Iris pigment epithelial cell (primary cell): ENCODE results near the gene SELENOI.

Experiments used
- DNase-seq: peaks from one replicate; pipeline ENCODE4 v3.0.0-alpha.2; 2011; ENCODE audit warnings: low read depth

Gene SELENOI

DNA sequence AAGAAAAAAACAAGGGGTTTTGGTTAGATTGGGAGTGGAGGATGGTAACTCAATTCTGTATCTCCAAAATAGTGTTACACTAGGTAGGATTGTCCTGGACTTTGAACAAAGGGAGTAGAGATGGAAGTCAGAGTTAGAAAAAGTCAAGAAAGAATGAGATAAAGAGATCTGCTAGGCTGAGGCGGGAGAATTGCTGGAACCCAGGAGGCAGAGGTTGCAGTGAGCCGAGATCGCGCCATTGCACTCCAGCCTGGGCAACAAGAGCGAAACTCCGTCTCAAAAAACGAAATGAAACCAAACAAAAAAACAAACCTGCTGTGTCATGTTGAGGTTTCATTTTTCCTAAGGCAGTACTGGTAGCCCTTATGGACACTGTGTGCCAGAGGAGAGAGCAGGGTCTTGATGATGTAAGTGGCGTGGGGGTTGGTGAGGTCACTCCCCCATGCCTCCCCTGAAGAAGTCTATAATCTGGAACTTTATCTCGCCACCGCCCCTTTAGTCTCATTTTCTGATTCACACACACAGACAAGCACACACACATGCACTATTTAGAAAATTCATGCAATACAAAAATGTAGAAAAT, 66.2 kb downstream of the SELENOI start:
- peak; percentile 19 for DNase-seq

- peak; percentile 12 for DNase-seq
These were observed 68.4 kb downstream of the SELENOI start for GRCh38 chr2:26414311-26414710.

- no peak for DNase-seq
These were observed 76.0 kb downstream of the SELENOI start for GRCh38 chr2:26421961-26422360.

- DNase-seq = no peak
These were observed 77.1 kb downstream of the SELENOI start for GRCh38 chr2:26422947-26423629.

DNA sequence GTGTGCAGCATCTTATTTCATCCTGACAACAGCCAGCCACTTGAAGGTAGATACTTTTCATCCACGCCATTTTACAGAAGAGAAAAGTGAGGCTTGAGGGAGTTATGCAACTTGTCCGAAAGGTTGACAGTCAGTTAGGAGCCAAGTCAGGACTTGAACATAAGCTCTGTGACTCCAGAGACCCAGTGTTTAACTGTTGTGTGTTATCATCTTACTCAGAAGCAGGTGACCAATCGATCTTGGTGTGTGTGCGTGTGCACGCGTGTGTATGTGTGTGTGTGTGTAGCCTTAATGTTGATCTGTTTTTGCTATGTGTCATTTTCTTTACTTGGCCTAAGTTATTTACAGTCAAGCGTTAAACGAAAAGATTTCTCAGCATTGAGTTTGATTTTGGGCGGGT, 77.8 kb downstream of the SELENOI start:
- DNase-seq = no peak

GRCh38 chr2:26424221-26424620, 78.3 kb downstream of the SELENOI start:
- DNase-seq = no peak

- no peak for DNase-seq
These were observed 82.9 kb downstream of the SELENOI start for GRCh38 chr2:26428846-26429245.

DNA sequence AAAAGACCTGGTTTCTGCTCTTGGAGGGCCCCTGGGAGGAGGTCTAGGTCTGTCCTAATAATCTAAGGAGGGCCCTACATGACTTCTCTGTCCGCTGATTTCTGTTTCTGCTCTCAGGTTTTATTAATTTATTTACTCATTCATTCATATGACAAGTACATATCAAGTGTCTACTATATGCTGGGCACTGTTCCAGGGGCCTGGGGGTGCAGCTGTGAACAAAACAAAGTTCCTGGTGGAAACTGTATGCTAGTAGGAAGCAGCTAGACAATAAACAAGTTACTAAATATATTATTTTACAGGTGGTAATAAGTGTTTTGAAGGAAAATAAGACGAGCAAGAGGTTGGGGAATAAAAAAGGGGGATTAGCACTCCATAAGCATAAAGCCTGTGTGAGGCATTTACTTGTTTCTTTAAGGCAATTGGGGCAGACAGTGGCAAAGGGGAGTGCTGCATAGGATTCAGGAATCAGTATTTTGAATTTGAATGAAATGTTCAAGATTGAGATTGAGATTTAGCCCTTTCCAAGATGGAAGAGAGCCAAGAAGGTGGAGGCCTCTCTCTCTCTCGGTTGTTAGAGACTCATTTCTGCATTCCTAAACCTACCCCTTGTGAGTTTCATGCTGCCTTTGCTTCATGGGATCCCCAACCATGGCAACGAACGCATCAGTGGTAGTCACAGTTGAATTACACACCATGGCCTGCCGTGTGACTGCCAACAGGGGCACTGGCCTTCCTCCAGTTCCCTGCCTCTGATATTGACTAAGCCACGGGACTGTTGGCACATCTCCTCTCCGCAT, 84.0 kb downstream of the SELENOI start:
- peak; percentile 4 for DNase-seq

DNA sequence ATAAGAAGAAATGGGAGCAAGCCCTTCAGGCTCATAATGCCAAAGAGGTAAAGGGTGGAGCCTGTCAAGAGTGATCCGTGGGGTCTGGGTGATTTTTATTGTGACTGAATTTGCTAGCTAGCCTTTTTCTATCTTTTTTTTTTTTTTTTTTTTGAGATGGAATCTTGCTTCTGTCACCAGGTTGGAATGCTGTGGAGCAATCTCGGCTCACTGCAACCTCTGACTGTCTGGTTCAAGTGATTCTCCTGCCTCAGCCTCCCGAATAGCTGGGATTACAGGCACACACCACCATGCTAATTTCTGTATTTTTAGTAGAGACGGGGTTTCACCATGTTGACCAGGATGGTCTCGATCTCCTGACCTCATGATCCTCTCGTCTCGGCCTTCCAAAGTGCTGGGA, 84.9 kb downstream of the SELENOI start:
- DNase-seq = peak; percentile 64

DNA sequence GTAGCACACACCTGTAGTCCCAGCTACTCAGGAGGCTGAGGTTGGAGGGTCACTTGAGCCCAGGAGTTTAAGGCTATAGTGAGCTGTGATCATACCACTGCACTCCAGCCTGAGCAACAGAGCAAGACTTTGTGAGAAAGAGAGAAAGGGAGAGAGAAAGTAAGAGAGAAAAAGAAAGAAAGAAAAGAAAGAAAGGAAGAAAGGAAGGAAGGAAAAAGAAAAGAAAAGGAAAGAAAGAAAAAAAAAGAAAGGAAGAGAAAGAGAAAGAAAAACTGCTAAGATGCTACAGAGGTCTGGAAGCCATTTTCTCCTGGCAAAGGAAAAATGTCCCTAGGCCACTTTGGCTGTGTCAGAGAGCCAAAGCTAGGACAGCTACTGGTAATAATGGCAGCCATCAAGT, 86.4 kb downstream of the SELENOI start:
- DNase-seq = no peak

- no peak for DNase-seq
These were observed 86.9 kb downstream of the SELENOI start for GRCh38 chr2:26432859-26433258.

DNA sequence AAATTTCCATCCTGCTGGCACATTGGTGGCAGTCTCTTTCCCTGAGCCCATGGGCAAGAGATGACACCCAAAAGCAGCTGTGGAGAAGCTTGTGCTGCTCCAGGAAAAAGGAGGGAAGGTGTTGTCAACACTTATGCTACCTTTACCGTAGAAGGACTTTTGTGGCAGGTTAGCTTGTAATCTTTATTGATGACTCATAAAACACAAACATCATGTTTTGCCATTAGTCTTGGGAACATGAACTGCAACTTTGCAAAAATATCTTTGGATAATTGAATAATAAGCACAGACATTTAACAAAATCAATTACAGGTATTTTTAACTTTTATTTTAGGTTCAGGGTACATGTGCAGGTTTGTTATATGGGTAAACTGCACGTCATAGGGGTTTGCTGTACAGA, 89.2 kb downstream of the SELENOI start:
- DNase-seq = no peak

- DNase-seq = peak; percentile 18
These were observed 92.6 kb downstream of the SELENOI start for GRCh38 chr2:26438526-26438925.

- DNase-seq = no peak
These were observed 93.0 kb downstream of the SELENOI start for GRCh38 chr2:26438926-26439325.

DNA sequence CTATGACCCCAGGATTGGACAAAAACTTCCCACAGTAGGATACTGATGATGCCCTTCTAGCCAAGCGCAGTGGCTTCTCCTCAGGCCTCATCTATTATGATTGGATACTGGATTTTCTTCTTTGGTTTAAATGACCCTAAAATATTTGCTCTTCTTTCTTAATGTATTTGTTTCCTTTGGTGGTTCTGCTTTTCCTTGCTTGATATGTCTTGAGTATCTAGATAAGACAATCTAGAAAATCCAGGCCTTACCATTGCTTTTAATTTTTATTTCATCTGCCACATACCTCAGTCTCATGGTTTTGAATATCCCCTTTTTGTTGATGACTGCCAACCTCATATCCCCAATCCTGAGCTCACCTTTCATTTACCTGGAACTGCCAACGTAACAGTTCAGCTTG, 96.4 kb downstream of the SELENOI start:
- no peak for DNase-seq

GRCh38 chr2:26442707-26443106, 96.8 kb downstream of the SELENOI start:
- no peak for DNase-seq

- no peak for DNase-seq
These were observed 98.3 kb downstream of the SELENOI start for GRCh38 chr2:26444236-26444635.
